HepG2 (cell line): ENCODE data around the gene C20orf96. TPM values are rescaled to one million over a fixed set of nuclear protein-coding genes. Genes with fewer than 3 reads are reported as not detected.

Experiments used
- BHLHE40 ChIP-seq: IDR thresholded peaks from 2 replicates; pipeline ENCODE4 v1.6.1; 2011; ENCODE audit warnings: low read length, improper control_type of control experiment
- BRD4 ChIP-seq: sonication (generic); formaldehyde crosslinking; IDR thresholded peaks from 2 replicates; pipeline ENCODE4 v1.4.0; 2020; ENCODE audit warnings: missing genetic modification reagents
- CBX5 ChIP-seq: sonication (generic); formaldehyde crosslinking; IDR thresholded peaks from 2 replicates; pipeline ENCODE4 v1.4.0; 2020; ENCODE audit warnings: missing genetic modification reagents, borderline replicate concordance
- HOXD1 ChIP-seq: sonication (generic); formaldehyde crosslinking; IDR thresholded peaks from 2 replicates; pipeline ENCODE4 v1.5.0; 2020; ENCODE audit warnings: missing genetic modification reagents
- MTF1 ChIP-seq: sonication (generic); formaldehyde crosslinking; IDR thresholded peaks from 2 replicates; pipeline ENCODE4 v1.5.0; 2020; ENCODE audit warnings: missing genetic modification reagents
- MXD4 ChIP-seq: IDR thresholded peaks from 2 replicates; pipeline ENCODE4 v1.6.1; 2016; ENCODE audit warnings: mild to moderate bottlenecking, missing biosample characterization, missing genetic modification reagents
- RORA ChIP-seq: sonication (generic); formaldehyde crosslinking; IDR thresholded peaks from 2 replicates; pipeline ENCODE4 v1.5.0; 2020; ENCODE audit warnings: mild to moderate bottlenecking, missing genetic modification reagents, moderate library complexity
- ZNF777 ChIP-seq: sonication (generic); formaldehyde crosslinking; IDR thresholded peaks from 2 replicates; pipeline ENCODE4 v1.4.0; 2020; ENCODE audit warnings: missing genetic modification reagents
- ZSCAN12 ChIP-seq: sonication (generic); formaldehyde crosslinking; IDR thresholded peaks from 2 replicates; pipeline ENCODE4 v1.9.0; 2021; ENCODE audit warnings: mild to moderate bottlenecking, missing genetic modification reagents
- polyA plus RNA-seq, 8 experiments: library from polyadenylated mRNA; depleted of rRNA in 3 of 8; stranded (reverse) in 7 of 8; unstranded in 1 of 8; fragments of >200 nt; fragmentation: Illumina TruSeq in 4 of 8; extraction: Trizol in 4 of 8; gene quantifications; 2 replicates each; pipeline versions ENCODE4 v1.2.1 to v1.2.3, GENCODE V29; 2011 to 2016; ENCODE audit warnings: low read depth in 4 of 8, missing spikeins in 1 of 8, mixed read lengths in 1 of 8; ENCODE audit not compliant: insufficient read depth in 1 of 8
- total RNA-seq, 5 experiments: library from RNA; depleted of rRNA; stranded (reverse); fragments of >200 nt; fragmentation: Illumina TruSeq; extraction: Trizol; gene quantifications; 2 replicates each; pipeline ENCODE4 v1.2.3, GENCODE V29; 2016; ENCODE audit warnings: low read depth in 1 of 5
- TF ChIP-seq, protein P1 (sequence below): sonication (generic); formaldehyde crosslinking; conservative IDR thresholded peaks from 2 replicates; pipeline ENCODE4 v1.4.0; 2020; ENCODE audit warnings: mild to moderate bottlenecking, missing genetic modification reagents, moderate library complexity
- TF ChIP-seq, protein P2 (sequence below): sonication (generic); formaldehyde crosslinking; IDR thresholded peaks from 2 replicates; pipeline ENCODE4 v1.5.0; 2020; ENCODE audit warnings: mild to moderate bottlenecking, missing genetic modification reagents, borderline replicate concordance
- TF ChIP-seq, protein P3 (sequence below): sonication (generic); formaldehyde crosslinking; IDR thresholded peaks from 2 replicates; pipeline ENCODE4 v1.4.0; 2020; ENCODE audit warnings: mild to moderate bottlenecking, missing genetic modification reagents, borderline replicate concordance

C20orf96 gene
- total and polyA plus RNA-seq, 2 of the 13 experiments (the other 11 are each of a cell fraction or from before 2014, with no cell fraction given): 3.8 to 20.6 TPM

DNA sequence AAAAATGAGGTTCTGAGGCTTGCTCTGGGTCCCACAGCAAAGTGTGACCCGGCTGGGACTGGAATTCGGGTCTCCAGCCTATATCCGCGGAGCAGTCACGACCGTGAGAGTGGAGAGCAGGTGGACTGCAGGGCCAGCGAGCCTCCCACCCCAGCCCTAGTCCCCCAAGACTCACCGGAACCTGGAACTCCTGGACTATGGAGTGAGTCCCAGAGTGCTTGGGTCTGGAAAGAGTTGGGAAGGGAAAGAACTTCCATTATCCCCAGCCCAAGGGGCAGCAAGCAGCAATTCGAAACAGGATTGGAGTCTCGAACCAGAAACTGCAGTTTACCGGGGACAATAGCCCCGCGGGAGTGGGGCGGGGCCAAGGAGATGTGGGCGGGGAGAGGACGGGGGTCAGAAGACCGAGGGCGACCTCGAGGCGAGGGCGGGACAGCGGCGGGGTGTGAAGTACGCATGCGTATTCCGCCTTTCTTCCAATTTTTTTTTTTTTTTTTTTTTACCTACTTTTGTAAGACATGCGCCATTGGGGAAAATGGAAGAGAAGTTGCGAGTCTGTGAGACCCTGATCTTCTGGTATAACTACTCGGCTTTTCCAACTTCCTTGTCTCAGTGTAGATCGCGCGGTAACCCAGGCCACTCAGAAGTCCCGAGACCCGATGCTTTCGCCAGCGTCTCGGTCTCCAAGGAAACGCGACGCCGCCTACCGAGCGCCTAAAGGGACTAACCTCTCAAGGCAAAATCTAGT, at the start of gene C20orf96 (continued):
- TF ChIP-seq MTF1 (CRISPR knock-in tag) (no peak), BHLHE40 (no peak), CBX5 (CRISPR knock-in tag) (no peak), MXD4 (CRISPR knock-in tag) (no peak), ZNF777 (peak; percentile 19; the same call in 1 of the 2 replicates), BRD4 (CRISPR knock-in tag) (no peak), HOXD1 (0 out of 2 replicates have a peak, but pooled peaks have one; percentile 60), RORA (CRISPR knock-in tag) (no peak), ZSCAN12 (CRISPR knock-in tag) (no peak)
- TF ChIP-seq, protein P1, sequence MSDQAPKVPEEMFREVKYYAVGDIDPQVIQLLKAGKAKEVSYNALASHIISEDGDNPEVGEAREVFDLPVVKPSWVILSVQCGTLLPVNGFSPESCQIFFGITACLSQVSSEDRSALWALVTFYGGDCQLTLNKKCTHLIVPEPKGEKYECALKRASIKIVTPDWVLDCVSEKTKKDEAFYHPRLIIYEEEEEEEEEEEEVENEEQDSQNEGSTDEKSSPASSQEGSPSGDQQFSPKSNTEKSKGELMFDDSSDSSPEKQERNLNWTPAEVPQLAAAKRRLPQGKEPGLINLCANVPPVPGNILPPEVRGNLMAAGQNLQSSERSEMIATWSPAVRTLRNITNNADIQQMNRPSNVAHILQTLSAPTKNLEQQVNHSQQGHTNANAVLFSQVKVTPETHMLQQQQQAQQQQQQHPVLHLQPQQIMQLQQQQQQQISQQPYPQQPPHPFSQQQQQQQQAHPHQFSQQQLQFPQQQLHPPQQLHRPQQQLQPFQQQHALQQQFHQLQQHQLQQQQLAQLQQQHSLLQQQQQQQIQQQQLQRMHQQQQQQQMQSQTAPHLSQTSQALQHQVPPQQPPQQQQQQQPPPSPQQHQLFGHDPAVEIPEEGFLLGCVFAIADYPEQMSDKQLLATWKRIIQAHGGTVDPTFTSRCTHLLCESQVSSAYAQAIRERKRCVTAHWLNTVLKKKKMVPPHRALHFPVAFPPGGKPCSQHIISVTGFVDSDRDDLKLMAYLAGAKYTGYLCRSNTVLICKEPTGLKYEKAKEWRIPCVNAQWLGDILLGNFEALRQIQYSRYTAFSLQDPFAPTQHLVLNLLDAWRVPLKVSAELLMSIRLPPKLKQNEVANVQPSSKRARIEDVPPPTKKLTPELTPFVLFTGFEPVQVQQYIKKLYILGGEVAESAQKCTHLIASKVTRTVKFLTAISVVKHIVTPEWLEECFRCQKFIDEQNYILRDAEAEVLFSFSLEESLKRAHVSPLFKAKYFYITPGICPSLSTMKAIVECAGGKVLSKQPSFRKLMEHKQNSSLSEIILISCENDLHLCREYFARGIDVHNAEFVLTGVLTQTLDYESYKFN (CRISPR knock-in tag): no peak; the same call in 1 of the 2 replicates
- TF ChIP-seq, protein P2, sequence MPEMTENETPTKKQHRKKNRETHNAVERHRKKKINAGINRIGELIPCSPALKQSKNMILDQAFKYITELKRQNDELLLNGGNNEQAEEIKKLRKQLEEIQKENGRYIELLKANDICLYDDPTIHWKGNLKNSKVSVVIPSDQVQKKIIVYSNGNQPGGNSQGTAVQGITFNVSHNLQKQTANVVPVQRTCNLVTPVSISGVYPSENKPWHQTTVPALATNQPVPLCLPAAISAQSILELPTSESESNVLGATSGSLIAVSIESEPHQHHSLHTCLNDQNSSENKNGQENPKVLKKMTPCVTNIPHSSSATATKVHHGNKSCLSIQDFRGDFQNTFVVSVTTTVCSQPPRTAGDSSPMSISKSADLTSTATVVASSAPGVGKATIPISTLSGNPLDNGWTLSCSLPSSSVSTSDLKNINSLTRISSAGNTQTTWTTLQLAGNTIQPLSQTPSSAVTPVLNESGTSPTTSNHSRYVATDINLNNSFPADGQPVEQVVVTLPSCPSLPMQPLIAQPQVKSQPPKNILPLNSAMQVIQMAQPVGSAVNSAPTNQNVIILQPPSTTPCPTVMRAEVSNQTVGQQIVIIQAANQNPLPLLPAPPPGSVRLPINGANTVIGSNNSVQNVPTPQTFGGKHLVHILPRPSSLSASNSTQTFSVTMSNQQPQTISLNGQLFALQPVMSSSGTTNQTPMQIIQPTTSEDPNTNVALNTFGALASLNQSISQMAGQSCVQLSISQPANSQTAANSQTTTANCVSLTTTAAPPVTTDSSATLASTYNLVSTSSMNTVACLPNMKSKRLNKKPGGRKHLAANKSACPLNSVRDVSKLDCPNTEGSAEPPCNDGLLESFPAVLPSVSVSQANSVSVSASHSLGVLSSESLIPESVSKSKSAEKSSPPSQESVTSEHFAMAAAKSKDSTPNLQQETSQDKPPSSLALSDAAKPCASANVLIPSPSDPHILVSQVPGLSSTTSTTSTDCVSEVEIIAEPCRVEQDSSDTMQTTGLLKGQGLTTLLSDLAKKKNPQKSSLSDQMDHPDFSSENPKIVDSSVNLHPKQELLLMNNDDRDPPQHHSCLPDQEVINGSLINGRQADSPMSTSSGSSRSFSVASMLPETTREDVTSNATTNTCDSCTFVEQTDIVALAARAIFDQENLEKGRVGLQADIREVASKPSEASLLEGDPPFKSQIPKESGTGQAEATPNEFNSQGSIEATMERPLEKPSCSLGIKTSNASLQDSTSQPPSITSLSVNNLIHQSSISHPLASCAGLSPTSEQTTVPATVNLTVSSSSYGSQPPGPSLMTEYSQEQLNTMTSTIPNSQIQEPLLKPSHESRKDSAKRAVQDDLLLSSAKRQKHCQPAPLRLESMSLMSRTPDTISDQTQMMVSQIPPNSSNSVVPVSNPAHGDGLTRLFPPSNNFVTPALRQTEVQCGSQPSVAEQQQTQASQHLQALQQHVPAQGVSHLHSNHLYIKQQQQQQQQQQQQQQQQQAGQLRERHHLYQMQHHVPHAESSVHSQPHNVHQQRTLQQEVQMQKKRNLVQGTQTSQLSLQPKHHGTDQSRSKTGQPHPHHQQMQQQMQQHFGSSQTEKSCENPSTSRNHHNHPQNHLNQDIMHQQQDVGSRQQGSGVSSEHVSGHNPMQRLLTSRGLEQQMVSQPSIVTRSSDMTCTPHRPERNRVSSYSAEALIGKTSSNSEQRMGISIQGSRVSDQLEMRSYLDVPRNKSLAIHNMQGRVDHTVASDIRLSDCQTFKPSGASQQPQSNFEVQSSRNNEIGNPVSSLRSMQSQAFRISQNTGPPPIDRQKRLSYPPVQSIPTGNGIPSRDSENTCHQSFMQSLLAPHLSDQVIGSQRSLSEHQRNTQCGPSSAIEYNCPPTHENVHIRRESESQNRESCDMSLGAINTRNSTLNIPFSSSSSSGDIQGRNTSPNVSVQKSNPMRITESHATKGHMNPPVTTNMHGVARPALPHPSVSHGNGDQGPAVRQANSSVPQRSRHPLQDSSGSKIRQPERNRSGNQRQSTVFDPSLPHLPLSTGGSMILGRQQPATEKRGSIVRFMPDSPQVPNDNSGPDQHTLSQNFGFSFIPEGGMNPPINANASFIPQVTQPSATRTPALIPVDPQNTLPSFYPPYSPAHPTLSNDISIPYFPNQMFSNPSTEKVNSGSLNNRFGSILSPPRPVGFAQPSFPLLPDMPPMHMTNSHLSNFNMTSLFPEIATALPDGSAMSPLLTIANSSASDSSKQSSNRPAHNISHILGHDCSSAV (CRISPR knock-in tag): peak; percentile 90; the same call in 1 of the 2 replicates
- TF ChIP-seq, protein P3, sequence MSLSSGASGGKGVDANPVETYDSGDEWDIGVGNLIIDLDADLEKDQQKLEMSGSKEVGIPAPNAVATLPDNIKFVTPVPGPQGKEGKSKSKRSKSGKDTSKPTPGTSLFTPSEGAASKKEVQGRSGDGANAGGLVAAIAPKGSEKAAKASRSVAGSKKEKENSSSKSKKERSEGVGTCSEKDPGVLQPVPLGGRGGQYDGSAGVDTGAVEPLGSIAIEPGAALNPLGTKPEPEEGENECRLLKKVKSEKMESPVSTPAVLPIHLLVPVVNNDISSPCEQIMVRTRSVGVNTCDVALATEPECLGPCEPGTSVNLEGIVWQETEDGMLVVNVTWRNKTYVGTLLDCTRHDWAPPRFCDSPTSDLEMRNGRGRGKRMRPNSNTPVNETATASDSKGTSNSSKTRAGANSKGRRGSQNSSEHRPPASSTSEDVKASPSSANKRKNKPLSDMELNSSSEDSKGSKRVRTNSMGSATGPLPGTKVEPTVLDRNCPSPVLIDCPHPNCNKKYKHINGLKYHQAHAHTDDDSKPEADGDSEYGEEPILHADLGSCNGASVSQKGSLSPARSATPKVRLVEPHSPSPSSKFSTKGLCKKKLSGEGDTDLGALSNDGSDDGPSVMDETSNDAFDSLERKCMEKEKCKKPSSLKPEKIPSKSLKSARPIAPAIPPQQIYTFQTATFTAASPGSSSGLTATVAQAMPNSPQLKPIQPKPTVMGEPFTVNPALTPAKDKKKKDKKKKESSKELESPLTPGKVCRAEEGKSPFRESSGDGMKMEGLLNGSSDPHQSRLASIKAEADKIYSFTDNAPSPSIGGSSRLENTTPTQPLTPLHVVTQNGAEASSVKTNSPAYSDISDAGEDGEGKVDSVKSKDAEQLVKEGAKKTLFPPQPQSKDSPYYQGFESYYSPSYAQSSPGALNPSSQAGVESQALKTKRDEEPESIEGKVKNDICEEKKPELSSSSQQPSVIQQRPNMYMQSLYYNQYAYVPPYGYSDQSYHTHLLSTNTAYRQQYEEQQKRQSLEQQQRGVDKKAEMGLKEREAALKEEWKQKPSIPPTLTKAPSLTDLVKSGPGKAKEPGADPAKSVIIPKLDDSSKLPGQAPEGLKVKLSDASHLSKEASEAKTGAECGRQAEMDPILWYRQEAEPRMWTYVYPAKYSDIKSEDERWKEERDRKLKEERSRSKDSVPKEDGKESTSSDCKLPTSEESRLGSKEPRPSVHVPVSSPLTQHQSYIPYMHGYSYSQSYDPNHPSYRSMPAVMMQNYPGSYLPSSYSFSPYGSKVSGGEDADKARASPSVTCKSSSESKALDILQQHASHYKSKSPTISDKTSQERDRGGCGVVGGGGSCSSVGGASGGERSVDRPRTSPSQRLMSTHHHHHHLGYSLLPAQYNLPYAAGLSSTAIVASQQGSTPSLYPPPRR (CRISPR knock-in tag): no peak
